ENCODE results near the gene KLHL40.
"Not testable (repeated sequence)": the region's sequence is repeated elsewhere in the genome, so short reads cannot be mapped to it uniquely, and the experiment has no call there.

Gene KLHL40

DNA sequence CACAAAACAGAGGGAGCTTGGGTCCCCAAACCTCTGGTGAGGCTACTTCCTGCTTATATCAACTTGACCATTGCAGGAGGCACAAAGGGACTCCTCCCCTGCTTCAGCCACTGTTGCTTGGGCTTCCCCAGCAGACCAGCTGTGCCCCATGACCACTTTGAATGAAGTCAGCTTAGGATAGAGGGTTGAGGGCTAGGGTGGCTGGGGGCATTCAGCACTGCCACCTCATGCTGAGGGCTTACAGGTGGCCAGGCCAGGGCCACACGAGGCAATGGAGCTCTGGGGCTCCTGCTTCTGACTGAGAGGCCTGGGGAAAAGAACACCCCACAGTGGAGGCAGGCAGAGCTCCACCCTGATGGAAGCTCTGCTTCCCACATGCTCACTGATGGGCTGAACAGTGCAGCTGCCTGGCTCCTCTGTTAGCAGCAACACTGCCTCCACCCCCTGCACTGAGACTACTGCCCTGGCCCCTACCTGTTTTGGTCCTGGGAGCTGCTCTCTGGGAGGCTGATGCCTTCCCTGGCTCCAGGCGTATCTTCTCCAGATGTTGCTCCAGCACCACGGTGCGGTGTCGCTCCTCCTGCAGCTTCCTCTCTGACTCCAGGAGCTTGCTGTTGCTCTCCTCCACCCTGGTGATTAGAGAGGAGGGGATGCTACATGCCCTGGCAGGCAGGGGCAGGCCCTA lies 27.5 kb downstream of the KLHL40 start:
- Histone ChIP-seq H3K4me3 (ENCODE audit: low read length) (no peak overlapping the region), H3K4me1 (ENCODE audit: insufficient read depth, low read length) (no peaks in the 10 kb centered on the region), H3K9me3 (ENCODE audit: low read length) (no peaks in the 10 kb centered on the region), H2AFZ (ENCODE audit: low read depth, low read length) (no peak overlapping the region), H3K27me3 (ENCODE audit: insufficient read depth, low read length) (peaks cover 1% of the 10 kb centered on the region), H3K36me3 (ENCODE audit: insufficient read depth, low read length) (no peaks in the 10 kb centered on the region)

DNA sequence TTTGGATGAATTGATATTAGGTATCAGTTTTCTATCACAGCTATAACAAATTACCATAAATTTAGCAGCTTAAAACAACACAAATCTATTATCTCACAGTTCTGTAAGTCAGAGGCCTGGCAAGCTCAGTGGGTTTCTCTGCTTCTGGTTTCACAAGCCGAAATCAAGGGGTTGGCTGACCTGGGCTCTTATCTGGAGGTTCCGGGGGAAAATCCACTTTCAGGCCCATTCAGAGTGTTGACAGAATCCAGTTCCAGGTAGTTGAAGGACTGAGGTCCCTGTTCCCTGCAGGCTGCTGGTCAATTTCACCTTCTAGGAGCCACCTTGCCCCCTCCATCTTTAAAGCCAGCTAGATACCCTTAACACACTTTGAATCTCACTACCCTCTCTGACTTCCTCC lies 28.4 kb downstream of the KLHL40 start:
- no peak overlapping the region for H3K4me3 ChIP-seq (ENCODE audit: low read length)
- no peaks in the 10 kb centered on the region for H3K27me3 ChIP-seq (ENCODE audit: insufficient read depth, low read length)
- H3K36me3 ChIP-seq (ENCODE audit: insufficient read depth, low read length): no peaks in the 10 kb centered on the region
- no peaks in the 10 kb centered on the region for H3K4me1 ChIP-seq (ENCODE audit: insufficient read depth, low read length)
- H2AFZ ChIP-seq (ENCODE audit: low read depth, low read length): no peak overlapping the region
- H3K9me3 ChIP-seq (ENCODE audit: low read length): no peaks in the 10 kb centered on the region

DNA sequence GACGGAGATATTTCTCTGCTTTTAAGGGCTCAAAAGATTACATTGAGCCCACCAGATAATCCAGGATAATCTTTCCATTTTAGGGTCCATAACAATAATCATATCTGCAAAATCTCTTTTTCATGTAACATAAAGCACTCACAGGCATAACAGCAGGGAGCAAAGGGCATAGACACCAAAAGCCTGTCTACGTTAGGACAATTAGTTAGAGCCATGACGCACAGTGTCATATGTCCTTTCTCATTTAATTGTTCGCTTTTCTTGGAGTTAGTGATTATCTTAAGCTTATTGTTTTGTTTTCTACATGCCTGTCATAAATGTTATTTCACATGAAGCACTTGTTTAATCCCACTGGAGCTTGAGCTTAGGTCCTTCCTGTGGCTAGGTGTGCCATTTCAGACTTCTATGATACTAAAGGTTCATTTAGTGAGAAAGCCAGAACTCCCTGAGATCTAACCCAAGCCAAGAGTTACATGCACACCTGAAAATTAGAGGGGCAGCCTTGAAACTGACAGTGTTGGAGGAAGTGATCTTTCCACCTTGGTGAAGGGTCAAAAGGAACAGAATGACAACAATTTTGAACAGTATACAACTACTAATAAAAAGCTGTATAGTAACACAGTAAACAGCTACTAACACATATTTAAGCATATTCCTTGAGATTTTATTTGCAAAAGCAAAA lies 29.0 kb downstream of the KLHL40 start:
- Histone ChIP-seq H3K4me3 (ENCODE audit: low read length) (no peak overlapping the region), H2AFZ (ENCODE audit: low read depth, low read length) (no peak overlapping the region), H3K9me3 (ENCODE audit: low read length) (no peaks in the 10 kb centered on the region), H3K27me3 (ENCODE audit: insufficient read depth, low read length) (no peaks in the 10 kb centered on the region), H3K36me3 (ENCODE audit: insufficient read depth, low read length) (no peaks in the 10 kb centered on the region), H3K4me1 (ENCODE audit: insufficient read depth, low read length) (no peaks in the 10 kb centered on the region)

DNA sequence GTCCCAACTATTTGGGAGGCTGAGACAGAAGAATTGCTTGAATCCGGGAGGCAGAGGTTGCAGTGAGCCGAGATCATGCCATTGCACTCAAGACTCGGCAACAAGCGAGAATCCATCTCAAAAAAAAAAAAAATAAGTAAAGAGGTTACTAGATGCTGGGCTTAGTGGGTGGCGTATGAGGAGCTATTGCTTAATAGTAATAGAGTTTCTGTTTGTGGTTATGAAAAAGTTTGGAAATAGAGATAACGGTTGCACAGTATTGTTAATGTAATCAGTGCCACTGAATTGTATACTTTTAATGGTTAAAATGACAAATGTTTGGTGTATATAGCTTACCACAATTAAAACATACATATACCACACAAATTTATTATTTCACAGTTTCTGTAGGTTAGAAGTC lies 32.0 kb downstream of the KLHL40 start:
- Histone ChIP-seq H3K36me3 (ENCODE audit: insufficient read depth, low read length) (no peaks in the 10 kb centered on the region), H3K9me3 (ENCODE audit: low read length) (no peaks in the 10 kb centered on the region), H3K4me3 (ENCODE audit: low read length) (no peak overlapping the region), H2AFZ (ENCODE audit: low read depth, low read length) (no peak overlapping the region), H3K4me1 (ENCODE audit: insufficient read depth, low read length) (no peaks in the 10 kb centered on the region), H3K27me3 (ENCODE audit: insufficient read depth, low read length) (no peaks in the 10 kb centered on the region)

DNA sequence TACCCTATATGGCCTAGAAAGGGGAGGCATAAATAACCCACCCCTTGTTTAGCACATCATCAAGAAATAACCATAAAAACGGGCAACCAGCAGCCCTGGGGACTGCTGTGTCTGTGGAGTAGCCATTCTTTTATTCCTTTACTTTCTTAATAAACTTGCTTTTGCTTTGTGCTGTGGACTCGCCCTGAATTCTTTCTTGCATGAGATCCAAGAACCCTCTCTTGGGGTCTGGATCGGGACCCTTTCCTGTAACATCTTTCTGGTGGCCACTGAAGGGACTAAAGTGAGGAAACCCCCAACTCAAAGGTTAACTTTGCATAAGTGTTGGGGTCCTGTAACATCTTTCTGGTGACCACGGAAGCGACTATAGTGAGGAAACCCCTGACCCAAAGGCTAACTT lies 33.0 kb downstream of the KLHL40 start:
- Histone ChIP-seq H3K4me3 (ENCODE audit: low read length) (no peak overlapping the region), H3K9me3 (ENCODE audit: low read length) (no peaks in the 10 kb centered on the region), H3K27me3 (ENCODE audit: insufficient read depth, low read length) (no peaks in the 10 kb centered on the region), H3K4me1 (ENCODE audit: insufficient read depth, low read length) (no peaks in the 10 kb centered on the region), H2AFZ (ENCODE audit: low read depth, low read length) (no peak overlapping the region), H3K36me3 (ENCODE audit: insufficient read depth, low read length) (no peaks in the 10 kb centered on the region)

DNA sequence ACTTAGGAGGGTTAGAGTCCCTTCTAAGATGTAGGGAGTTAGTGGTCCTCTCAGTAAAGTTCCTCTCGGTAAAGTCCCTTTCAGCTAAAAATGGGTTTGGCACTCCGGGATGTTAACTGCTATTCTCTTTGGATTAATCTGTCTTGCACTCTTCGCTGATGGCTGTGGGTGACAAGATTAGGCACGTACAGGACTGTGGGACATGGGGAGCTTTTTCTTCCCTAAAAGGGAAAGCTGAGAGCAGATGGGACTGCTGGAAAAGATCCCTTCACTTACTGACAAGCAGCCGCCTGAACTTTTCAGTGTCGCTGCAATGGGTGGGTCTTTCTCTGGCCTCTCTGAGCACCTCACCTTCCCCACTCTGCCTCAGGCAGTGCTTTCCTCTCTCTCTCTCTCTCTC lies 33.7 kb downstream of the KLHL40 start:
- no peaks in the 10 kb centered on the region for H3K9me3 ChIP-seq (ENCODE audit: low read length)
- no peak overlapping the region for H2AFZ ChIP-seq (ENCODE audit: low read depth, low read length)
- no peaks in the 10 kb centered on the region for H3K36me3 ChIP-seq (ENCODE audit: insufficient read depth, low read length)
- H3K4me1 ChIP-seq (ENCODE audit: insufficient read depth, low read length): no peaks in the 10 kb centered on the region
- H3K4me3 ChIP-seq (ENCODE audit: low read length): no peak overlapping the region
- H3K27me3 ChIP-seq (ENCODE audit: insufficient read depth, low read length): no peaks in the 10 kb centered on the region

DNA sequence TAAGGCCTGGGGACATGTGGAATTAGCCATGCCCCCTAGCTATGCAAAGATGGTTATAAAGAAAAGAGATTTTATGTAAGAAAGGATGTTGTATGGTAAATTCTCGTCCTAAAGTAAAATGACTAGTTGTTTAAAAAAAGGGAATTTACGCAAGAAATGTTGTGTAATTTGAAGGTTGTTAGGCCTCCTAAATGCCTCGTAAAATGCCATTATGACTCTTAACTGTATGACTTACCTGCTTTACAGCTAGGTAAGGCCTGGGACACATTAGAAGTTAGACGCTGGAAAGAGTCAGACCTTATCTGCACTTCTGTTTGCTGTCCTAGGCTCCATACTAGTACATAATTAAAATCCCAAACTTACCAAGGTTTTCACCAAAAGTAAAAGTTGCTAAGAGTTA lies 34.8 kb downstream of the KLHL40 start:
- no peaks in the 10 kb centered on the region for H3K36me3 ChIP-seq (ENCODE audit: insufficient read depth, low read length)
- no peak overlapping the region for H2AFZ ChIP-seq (ENCODE audit: low read depth, low read length)
- H3K27me3 ChIP-seq (ENCODE audit: insufficient read depth, low read length): no peaks in the 10 kb centered on the region
- no peaks in the 10 kb centered on the region for H3K9me3 ChIP-seq (ENCODE audit: low read length)
- H3K4me1 ChIP-seq (ENCODE audit: insufficient read depth, low read length): no peaks in the 10 kb centered on the region
- H3K4me3 ChIP-seq (ENCODE audit: low read length): no peak overlapping the region

DNA sequence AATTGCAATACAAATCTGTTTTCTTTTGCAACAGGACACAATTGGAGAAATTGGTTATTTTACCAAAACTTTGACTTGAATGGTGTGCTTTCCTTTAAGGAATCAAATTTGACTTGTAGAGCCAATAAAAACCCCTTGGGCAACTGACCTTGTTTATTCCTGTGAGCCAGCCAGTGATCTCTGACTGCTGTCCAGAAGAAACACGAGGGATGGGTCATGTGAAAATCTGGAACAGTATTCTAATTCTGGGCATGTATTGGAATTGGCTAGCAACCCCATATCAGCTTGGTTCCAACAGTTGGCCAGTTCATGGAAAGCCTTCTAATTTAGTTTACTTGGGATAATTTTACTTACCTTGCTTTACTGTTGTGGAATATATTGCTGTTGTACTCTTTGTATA lies 36.4 kb downstream of the KLHL40 start:
- H2AFZ ChIP-seq (ENCODE audit: low read depth, low read length): no peak overlapping the region
- no peaks in the 10 kb centered on the region for H3K4me1 ChIP-seq (ENCODE audit: insufficient read depth, low read length)
- no peak overlapping the region for H3K4me3 ChIP-seq (ENCODE audit: low read length)

DNA sequence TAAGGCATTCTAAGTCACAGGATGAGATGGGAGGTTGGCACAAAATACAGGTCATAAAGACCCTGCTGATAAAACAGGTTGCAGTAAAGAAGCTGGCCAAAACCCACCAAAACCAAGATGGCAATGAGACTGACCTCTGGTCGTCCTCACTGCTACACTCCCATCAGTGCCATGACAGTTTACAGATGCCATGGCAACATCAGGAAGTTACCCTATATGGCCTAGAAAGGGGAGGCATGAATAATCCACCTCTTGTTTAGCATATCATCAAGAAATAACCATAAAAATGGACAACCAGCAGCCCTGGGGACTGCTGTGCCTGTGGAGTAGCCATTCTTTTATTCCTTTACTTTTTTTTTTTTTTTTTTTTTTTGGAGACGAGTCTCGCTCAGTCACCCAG lies 37.1 kb downstream of the KLHL40 start:
- not testable (repeated sequence) for H3K4me1 ChIP-seq (ENCODE audit: insufficient read depth, low read length); H3K4me3 ChIP-seq (ENCODE audit: low read length); H3K9me3 ChIP-seq (ENCODE audit: low read length); H3K36me3 ChIP-seq (ENCODE audit: insufficient read depth, low read length); H3K27me3 ChIP-seq (ENCODE audit: insufficient read depth, low read length); H2AFZ ChIP-seq (ENCODE audit: low read depth, low read length)

More for the DNA sequence above, 36.4 kb downstream of the KLHL40 start:
- Histone ChIP-seq H3K9me3 (ENCODE audit: low read length) (no peaks in the 10 kb centered on the region), H3K36me3 (ENCODE audit: insufficient read depth, low read length) (no peaks in the 10 kb centered on the region), H3K27me3 (ENCODE audit: insufficient read depth, low read length) (no peaks in the 10 kb centered on the region)

DNA sequence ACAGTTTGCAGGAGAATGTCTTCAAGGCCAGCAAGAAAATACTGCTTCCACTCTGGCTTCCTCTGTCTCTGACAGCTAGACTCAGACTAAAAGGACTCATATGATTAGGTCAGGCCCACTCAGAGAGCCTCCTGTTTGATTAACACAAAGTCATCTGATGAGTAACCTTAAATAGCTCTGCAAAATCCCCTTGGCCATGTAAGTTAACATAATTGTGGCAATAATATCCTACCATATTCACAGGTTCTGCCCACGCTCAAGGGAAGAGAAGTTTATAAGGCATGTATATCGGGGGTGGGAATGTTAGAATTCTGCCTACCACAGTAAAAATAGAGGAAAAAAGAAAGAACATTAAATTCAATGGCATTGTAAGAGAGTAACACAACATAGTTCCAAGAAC lies 37.9 kb downstream of the KLHL40 start:
- Histone ChIP-seq H3K4me3 (ENCODE audit: low read length) (no peak overlapping the region), H3K27me3 (ENCODE audit: insufficient read depth, low read length) (no peaks in the 10 kb centered on the region), H2AFZ (ENCODE audit: low read depth, low read length) (no peak overlapping the region), H3K4me1 (ENCODE audit: insufficient read depth, low read length) (no peaks in the 10 kb centered on the region), H3K9me3 (ENCODE audit: low read length) (no peaks in the 10 kb centered on the region), H3K36me3 (ENCODE audit: insufficient read depth, low read length) (no peaks in the 10 kb centered on the region)

DNA sequence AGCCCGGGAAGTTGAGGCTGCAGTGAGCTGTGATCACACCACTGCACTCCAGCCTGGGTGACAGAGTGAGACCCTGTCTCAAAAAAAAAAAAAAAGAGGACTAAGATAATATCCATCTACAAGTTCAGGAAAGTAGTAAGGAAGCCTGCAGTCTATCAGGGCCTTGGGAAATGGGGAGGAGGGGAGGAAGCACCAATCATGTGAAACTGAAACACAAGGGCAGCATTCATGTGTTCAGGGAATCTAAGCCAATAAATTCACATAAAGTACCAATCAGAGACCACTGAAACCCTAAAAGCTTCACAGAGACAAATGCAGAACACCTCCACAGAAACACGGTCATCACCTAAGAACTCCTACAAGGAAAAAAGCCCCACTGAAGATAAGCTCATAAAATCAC lies 40.1 kb downstream of the KLHL40 start:
- Histone ChIP-seq H3K36me3 (ENCODE audit: insufficient read depth, low read length) (no peaks in the 10 kb centered on the region), H3K27me3 (ENCODE audit: insufficient read depth, low read length) (no peaks in the 10 kb centered on the region), H3K4me1 (ENCODE audit: insufficient read depth, low read length) (no peaks in the 10 kb centered on the region), H3K4me3 (ENCODE audit: low read length) (no peak overlapping the region), H3K9me3 (ENCODE audit: low read length) (no peaks in the 10 kb centered on the region), H2AFZ (ENCODE audit: low read depth, low read length) (no peak overlapping the region)

DNA sequence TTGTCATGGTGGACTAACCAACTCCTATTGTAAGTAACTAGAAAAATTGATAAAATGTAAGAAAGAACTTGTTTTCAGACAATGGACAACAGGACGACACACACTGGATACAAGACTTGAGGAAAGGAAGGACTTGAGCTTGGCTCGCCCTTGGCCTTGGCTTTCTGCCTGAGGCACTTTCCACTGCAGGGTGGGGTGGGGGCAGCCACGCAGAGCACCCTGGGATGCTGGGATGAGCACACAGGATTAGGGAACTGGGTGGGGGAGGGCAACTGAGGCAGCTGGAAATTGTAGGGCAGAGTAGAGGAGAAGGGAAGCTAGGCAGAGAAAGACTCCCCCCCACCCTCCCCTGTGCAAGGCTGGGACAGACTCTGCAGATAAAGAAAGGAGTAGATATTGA lies 42.7 kb downstream of the KLHL40 start:
- Histone ChIP-seq H3K4me1 (ENCODE audit: insufficient read depth, low read length) (peaks cover 7% of the 10 kb centered on the region), H2AFZ (ENCODE audit: low read depth, low read length) (no peak overlapping the region), H3K36me3 (ENCODE audit: insufficient read depth, low read length) (no peaks in the 10 kb centered on the region), H3K27me3 (ENCODE audit: insufficient read depth, low read length) (no peaks in the 10 kb centered on the region), H3K9me3 (ENCODE audit: low read length) (no peaks in the 10 kb centered on the region), H3K4me3 (ENCODE audit: low read length) (no peak overlapping the region)

DNA sequence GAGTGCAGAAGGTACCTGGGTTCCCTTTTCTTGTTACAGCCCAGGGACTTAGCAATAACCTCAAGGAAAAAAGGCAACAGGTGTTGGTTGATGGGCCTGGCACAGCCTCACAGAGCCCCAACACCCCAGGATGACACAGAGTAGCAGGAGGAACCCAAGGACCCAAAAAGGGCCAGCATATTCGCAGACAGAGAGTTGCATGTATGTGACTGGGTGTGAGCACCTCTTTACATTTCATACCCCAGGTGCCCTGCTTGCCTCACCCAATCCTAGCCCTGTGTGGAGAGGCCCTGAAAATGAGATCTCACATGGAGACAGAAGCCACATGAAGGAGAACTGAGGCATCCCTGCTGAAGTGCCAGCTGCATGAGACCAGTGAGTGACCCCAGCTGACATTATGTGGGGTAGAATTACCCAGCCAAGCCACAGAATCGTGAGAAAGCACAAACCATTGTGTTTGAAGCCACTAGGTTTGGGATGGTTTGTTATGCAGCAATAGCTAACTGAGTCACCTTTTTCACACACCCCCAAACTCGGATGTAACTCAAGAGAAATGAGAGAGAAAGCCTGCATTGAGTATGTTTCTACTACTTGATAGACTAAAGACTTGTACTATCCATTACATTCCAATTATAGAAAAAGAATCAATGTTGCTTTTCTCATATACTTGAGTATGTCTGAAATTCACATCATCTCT lies 43.5 kb downstream of the KLHL40 start:
- H2AFZ ChIP-seq (ENCODE audit: low read depth, low read length): no peak overlapping the region
- H3K9me3 ChIP-seq (ENCODE audit: low read length): no peaks in the 10 kb centered on the region
- no peaks in the 10 kb centered on the region for H3K36me3 ChIP-seq (ENCODE audit: insufficient read depth, low read length)
- no peak overlapping the region for H3K4me3 ChIP-seq (ENCODE audit: low read length)
- H3K4me1 ChIP-seq (ENCODE audit: insufficient read depth, low read length): peaks cover 14% of the 10 kb centered on the region
- no peaks in the 10 kb centered on the region for H3K27me3 ChIP-seq (ENCODE audit: insufficient read depth, low read length)
